Cardiac muscle cell (in vitro differentiated cells and primary cell): ENCODE data around the gene USB1. TPM values are rescaled to one million over a fixed set of nuclear protein-coding genes. Genes with fewer than 3 reads are reported as not detected.

ENCODE experiments used
- DNase-seq, 2 donors: peaks; one replicate each; pipeline versions ENCODE4 v3.0.0 to v3.0.0-alpha.2; 2010 to 2017; ENCODE audit warnings: low read depth in 1 of 2, low spot score in 1 of 2
- H3K27ac ChIP-seq: fragments of 200-600 bp; sonication (generic); 2 replicates; pipeline ENCODE4 v1.5.1; 2016
- H3K27me3 ChIP-seq: fragments of 200-600 bp; sonication (generic); 2 replicates; pipeline ENCODE4 v1.6.0; 2016; ENCODE audit warnings: control low read depth
- H3K36me3 ChIP-seq: fragments of 200-600 bp; sonication (generic); 2 replicates; pipeline ENCODE4 v1.5.1; 2016; ENCODE audit warnings: control low read depth
- H3K4me1 ChIP-seq: fragments of 200-600 bp; sonication (generic); 2 replicates; pipeline ENCODE4 v1.8.1; 2017; ENCODE audit warnings: low read depth, mild to moderate bottlenecking, mixed run types
- H3K4me3 ChIP-seq: fragments of 200-600 bp; sonication (generic); 2 replicates; pipeline ENCODE4 v1.5.1; 2016; ENCODE audit warnings: mild to moderate bottlenecking
- H3K9me3 ChIP-seq: fragments of 200-600 bp; sonication (generic); 2 replicates; pipeline ENCODE4 v1.5.1; 2017; ENCODE audit warnings: low read depth, mild to moderate bottlenecking, control low read depth
- polyA plus RNA-seq: library from polyadenylated mRNA; unstranded; fragments of >200 nt; fragmentation: Nextera tagmentation; extraction: Ambion mirVana; gene quantifications from 2 replicates; pipeline ENCODE4 v1.2.1, GENCODE V29; 2016
- total RNA-seq: library from RNA; depleted of rRNA; stranded (reverse); fragments of >200 nt; gene quantifications from 2 replicates; pipeline ENCODE4 v1.2.3, GENCODE V29; 2016
- TF ChIP-seq, protein P1 (sequence below): IDR thresholded peaks from 2 replicates; pipeline ENCODE4 v1.5.1; 2012; ENCODE audit warnings: low read depth, mild to moderate bottlenecking, low read length

The USB1 gene
- total and polyA plus RNA-seq, 2 experiments from 2014 or later = 48.3 to 60.8 TPM

DNA sequence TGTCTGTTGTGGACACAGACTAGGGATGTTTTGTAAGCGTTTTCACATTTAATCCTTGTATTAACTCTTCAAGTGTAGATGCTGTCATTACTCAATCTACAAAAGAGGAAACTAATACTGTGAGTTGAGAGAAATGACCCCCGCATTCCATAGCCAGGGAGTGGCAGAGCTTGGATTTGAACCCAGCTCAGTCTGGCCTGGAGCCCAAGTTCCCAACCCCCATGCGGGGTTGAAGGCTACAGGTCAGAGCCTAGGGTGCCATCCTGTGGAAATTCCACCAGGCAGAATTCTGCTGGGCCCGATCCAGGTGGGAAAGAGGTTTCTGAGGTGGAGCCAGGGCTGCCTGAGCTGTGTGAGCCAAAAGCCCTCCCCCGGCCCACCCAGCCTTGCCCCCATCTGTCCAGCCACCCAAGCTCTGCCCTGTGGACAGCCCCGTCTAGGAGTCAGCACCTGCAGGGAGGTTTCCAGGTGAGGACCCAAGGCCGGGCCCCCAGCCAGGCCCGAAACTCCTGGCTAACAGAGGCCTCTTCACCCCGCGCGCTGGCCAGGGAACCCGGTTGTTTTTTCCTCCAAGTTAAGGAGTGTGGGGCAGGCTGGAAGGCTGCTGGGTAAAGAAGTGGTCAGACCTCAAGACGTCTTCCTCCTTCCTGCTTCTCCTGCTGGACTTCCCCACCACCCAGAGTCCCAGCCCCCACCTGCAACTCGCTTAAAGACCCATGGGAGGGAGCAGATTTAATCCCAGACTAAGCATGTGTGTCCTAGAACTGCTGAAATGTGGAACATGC lies 30.0 kb downstream of the USB1 start:
- H3K4me1 ChIP-seq = peaks cover 79% of the 10 kb centered on the region
- no peaks in the 10 kb centered on the region for H3K9me3 ChIP-seq
- no peak overlapping the region for H3K4me3 ChIP-seq
- TF ChIP-seq, protein P1, sequence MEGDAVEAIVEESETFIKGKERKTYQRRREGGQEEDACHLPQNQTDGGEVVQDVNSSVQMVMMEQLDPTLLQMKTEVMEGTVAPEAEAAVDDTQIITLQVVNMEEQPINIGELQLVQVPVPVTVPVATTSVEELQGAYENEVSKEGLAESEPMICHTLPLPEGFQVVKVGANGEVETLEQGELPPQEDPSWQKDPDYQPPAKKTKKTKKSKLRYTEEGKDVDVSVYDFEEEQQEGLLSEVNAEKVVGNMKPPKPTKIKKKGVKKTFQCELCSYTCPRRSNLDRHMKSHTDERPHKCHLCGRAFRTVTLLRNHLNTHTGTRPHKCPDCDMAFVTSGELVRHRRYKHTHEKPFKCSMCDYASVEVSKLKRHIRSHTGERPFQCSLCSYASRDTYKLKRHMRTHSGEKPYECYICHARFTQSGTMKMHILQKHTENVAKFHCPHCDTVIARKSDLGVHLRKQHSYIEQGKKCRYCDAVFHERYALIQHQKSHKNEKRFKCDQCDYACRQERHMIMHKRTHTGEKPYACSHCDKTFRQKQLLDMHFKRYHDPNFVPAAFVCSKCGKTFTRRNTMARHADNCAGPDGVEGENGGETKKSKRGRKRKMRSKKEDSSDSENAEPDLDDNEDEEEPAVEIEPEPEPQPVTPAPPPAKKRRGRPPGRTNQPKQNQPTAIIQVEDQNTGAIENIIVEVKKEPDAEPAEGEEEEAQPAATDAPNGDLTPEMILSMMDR = no peak
- H3K36me3 ChIP-seq = no peaks in the 10 kb centered on the region
- DNase-seq = no peak
- H3K27ac ChIP-seq = peak overlapping the region; percentile 93
- no peaks in the 10 kb centered on the region for H3K27me3 ChIP-seq

DNA sequence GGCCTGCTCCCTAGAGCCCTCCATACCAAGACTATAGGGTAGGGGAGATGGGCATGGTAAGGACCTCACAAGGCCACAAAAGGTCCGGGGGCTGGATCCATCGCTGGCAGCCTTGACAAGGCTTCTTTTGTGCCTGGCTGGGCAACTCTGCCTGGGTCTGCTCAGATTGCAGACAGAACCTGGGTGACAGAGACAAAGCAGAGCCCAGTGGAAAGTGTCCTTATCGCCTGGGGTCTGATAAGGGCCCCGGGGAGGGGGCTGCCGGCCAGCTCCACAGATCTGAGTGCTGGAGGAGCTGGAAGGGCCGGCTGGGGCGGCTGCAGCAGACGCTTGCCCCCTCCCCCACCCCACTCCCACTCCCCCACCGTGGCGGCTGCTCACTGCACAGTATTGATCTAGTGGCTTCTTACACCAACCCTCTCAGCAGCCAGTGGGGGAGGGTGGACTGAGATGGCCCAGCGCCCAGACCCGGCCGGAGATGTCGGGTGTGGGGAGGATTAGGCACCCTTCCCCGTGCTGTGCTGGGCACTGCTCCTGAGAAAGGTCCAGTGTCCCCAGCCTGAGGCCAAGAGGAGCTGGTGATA lies 31.6 kb downstream of the USB1 start:
- peak; percentile 52 to 96 for DNase-seq
- Histone ChIP-seq H3K27me3 (no peaks in the 10 kb centered on the region), H3K27ac (peak overlapping the region; percentile 94), H3K36me3 (no peaks in the 10 kb centered on the region), H3K4me3 (peak overlapping the region; percentile 5), H3K9me3 (no peaks in the 10 kb centered on the region), H3K4me1 (peaks cover 93% of the 10 kb centered on the region)
- TF ChIP-seq, protein P1 = no peak

DNA sequence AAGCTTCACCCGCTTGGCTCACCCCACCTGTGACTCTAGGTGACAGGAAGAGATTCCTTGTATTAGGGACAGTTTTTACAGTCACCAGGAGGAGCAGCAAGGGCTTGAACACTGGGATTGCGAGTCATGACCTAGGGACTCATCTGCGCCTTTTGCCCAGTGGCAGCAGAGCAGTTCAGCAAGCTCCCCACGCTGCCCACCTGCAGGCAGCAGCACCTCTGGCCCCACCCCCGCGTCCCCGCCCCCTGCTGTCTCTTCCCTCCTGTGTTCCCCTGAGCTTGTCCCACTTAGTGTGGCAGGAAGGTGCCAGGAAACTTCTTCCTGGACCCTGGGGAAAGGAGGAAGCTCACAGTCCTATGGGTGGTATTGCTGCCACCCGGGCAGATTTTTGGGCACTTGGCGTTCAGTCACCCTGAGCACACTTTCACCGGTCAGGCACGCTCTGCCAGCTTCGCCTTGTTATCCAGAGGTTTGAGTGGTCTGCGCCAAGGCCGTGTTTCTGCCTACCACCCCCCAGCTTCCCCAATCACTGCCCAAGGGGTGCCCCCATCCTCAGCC lies 33.0 kb downstream of the USB1 start:
- Histone ChIP-seq H3K9me3 (no peaks in the 10 kb centered on the region), H3K27me3 (no peaks in the 10 kb centered on the region), H3K4me3 (no peak overlapping the region), H3K4me1 (peaks cover 82% of the 10 kb centered on the region), H3K27ac (peak overlapping the region; percentile 94), H3K36me3 (peaks cover 11% of the 10 kb centered on the region)
- DNase-seq = no peak
- TF ChIP-seq, protein P1 = no peak

DNA sequence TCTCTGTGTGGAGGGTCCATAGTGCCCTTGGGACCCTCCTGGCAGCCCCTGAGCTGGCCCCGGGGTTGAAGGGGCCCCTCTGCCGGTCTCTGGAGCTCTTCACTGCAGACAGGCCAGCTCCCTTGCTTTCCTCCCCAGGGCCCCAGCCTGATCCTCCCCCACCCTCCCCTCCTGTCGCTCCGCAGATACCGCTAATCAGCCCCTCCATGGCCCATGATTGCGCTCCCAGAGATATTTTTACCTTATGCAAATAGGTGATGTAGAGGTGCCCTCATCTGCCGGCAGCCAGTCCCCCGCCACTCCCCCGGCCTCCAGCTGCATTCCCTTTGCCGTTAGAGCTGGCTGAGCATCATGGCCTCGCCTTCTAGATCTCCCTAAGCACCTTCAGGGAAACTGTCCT lies 33.6 kb downstream of the USB1 start:
- TF ChIP-seq, protein P1 = no peak
- peaks cover 16% of the 10 kb centered on the region for H3K36me3 ChIP-seq
- H3K27ac ChIP-seq = peak overlapping the region; percentile 94
- H3K4me3 ChIP-seq = no peak overlapping the region
- peaks cover 77% of the 10 kb centered on the region for H3K4me1 ChIP-seq
- DNase-seq = peak in 1 of 2 donors; percentile 85
- no peaks in the 10 kb centered on the region for H3K27me3 ChIP-seq
- no peaks in the 10 kb centered on the region for H3K9me3 ChIP-seq

DNA sequence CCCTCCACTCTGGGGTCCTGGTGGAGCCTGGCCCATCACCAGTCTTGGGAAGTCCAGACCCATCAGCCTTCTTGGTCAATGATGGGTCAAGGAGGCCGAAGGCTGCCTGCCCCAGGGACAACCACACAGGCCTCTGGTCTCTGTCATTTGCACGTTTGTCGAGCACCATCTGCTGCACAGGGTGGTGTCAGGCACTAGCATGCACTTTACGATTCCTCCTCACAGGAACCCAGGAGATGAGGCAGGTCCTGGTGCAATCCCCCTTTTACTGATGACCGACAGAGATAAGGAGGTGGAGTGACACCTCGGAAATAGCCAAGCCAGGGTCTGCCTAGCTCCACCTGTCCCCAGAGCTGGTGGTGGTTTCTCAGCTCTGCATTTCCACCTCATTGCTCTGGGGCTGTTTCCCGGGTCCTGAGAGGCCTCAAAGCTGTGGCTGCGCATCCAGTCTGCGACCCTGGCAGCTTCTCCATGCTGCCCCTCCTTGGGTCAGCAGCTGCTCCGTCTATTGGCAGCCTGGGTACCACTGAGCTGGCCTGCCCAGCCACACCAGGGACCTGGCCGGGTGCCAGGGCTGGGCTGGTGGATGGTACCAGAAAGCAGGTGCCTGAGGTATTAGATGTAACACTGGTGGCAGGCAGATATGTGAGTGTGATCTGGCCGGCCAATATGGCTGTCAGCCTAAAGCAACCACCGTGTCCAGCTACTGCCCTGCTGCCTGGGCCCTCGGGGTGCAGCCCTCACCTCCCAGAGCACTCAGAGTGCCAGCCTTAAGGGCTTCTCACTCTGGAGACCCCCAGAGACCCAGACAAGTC lies 34.4 kb downstream of the USB1 start:
- TF ChIP-seq, protein P1 = no peak
- peak overlapping the region; percentile 94 for H3K27ac ChIP-seq
- H3K4me1 ChIP-seq = peaks cover 69% of the 10 kb centered on the region

More for the DNA sequence above, 34.4 kb downstream of the USB1 start:
- Histone ChIP-seq H3K9me3 (no peaks in the 10 kb centered on the region), H3K36me3 (peaks cover 24% of the 10 kb centered on the region), H3K4me3 (no peak overlapping the region), H3K27me3 (no peaks in the 10 kb centered on the region)
- DNase-seq = no peak
